ENCODE results near the gene STARD9. TPM values are rescaled to one million over a fixed set of nuclear protein-coding genes. Genes with fewer than 3 reads are reported as not detected.

STARD9 gene
- total and polyA plus RNA-seq, 2 experiments from 2014 or later = 0.60 to 1.4 TPM

GRCh38 chr15:42694398-42694797, 119.0 kb downstream of the STARD9 start:
- Histone ChIP-seq H4K20me1 (ENCODE audit: insufficient read depth) (no peaks in the 10 kb centered on the region), H2AFZ (no peak overlapping the region), H3F3A (ENCODE audit: insufficient read depth) (no peaks in the 10 kb centered on the region), H3K27ac (no peak overlapping the region), H3K9me3 (ENCODE audit: low read depth) (no peaks in the 10 kb centered on the region), H3K4me1 (ENCODE audit: insufficient read depth) (no peaks in the 10 kb centered on the region), H3K79me2 (ENCODE audit: insufficient read depth) (no peaks in the 10 kb centered on the region), H3K9me2 (ENCODE audit: insufficient read depth) (no peaks in the 10 kb centered on the region), H3K4me2 (ENCODE audit: unreplicated experiment) (no peak overlapping the region), H3K9ac (no peak overlapping the region), H3K27me3 (replicated peaks; ENCODE audit: insufficient read depth) (no peaks in the 10 kb centered on the region), H3K4me3 (no peak overlapping the region), H3K36me3 (ENCODE audit: low read depth) (no peaks in the 10 kb centered on the region)
- WGBS, 2 experiments (ENCODE audit: low coverage in 1 of 2, low lambda C conversion rate in 2 of 2, missing lambda C conversion rate in 2 of 2) = 91 to 96% methylated on average over 10 of the region's 10 CpGs
- no peak for DNase-seq
- TF ChIP-seq EZH2 (IDR thresholded peaks at IDR 0.05; ENCODE audit: insufficient read depth, poor library complexity, severe bottlenecking) = no peak
- TF ChIP-seq EZH2phosphoT487 (IDR thresholded peaks at IDR 0.05; ENCODE audit: insufficient read depth, low read depth) = no peak
- in situ Hi-C loops (cut with MboI) = no loop called here

GRCh38 chr15:42695527-42696071, 120.2 kb downstream of the STARD9 start:
- TF ChIP-seq EZH2 (IDR thresholded peaks at IDR 0.05; ENCODE audit: insufficient read depth, poor library complexity, severe bottlenecking) = no peak
- no peak for TF ChIP-seq EZH2phosphoT487 (IDR thresholded peaks at IDR 0.05; ENCODE audit: insufficient read depth, low read depth)
- Histone ChIP-seq H3K9ac (no peak overlapping the region), H3K4me3 (no peak overlapping the region), H3K27ac (no peak overlapping the region), H2AFZ (no peak overlapping the region), H3K79me2 (ENCODE audit: insufficient read depth) (no peaks in the 10 kb centered on the region), H3K36me3 (ENCODE audit: low read depth) (no peaks in the 10 kb centered on the region), H3K27me3 (replicated peaks; ENCODE audit: insufficient read depth) (no peaks in the 10 kb centered on the region), H3F3A (ENCODE audit: insufficient read depth) (no peaks in the 10 kb centered on the region), H3K9me2 (ENCODE audit: insufficient read depth) (no peaks in the 10 kb centered on the region), H3K4me2 (ENCODE audit: unreplicated experiment) (no peak overlapping the region), H4K20me1 (ENCODE audit: insufficient read depth) (no peaks in the 10 kb centered on the region), H3K9me3 (ENCODE audit: low read depth) (no peaks in the 10 kb centered on the region), H3K4me1 (ENCODE audit: insufficient read depth) (no peaks in the 10 kb centered on the region)
- in situ Hi-C loops (cut with MboI) = no loop called here
- no peak for DNase-seq
- WGBS, 2 experiments (ENCODE audit: low coverage in 1 of 2, low lambda C conversion rate in 2 of 2, missing lambda C conversion rate in 2 of 2) = 81 to 90% methylated on average over 6 of the region's 6 CpGs

GRCh38 chr15:42696626-42697025, 121.2 kb downstream of the STARD9 start:
- Histone ChIP-seq H3F3A (ENCODE audit: insufficient read depth) (no peaks in the 10 kb centered on the region), H3K9me3 (ENCODE audit: low read depth) (no peaks in the 10 kb centered on the region), H4K20me1 (ENCODE audit: insufficient read depth) (no peaks in the 10 kb centered on the region), H3K9ac (no peak overlapping the region), H3K27ac (no peak overlapping the region), H3K36me3 (ENCODE audit: low read depth) (no peaks in the 10 kb centered on the region), H3K4me3 (no peak overlapping the region), H3K4me1 (ENCODE audit: insufficient read depth) (no peaks in the 10 kb centered on the region), H3K9me2 (ENCODE audit: insufficient read depth) (no peaks in the 10 kb centered on the region), H3K4me2 (ENCODE audit: unreplicated experiment) (no peak overlapping the region), H3K79me2 (ENCODE audit: insufficient read depth) (no peaks in the 10 kb centered on the region), H3K27me3 (replicated peaks; ENCODE audit: insufficient read depth) (no peaks in the 10 kb centered on the region), H2AFZ (no peak overlapping the region)
- in situ Hi-C loops (cut with MboI) = no loop called here
- WGBS, 2 experiments (ENCODE audit: low coverage in 1 of 2, low lambda C conversion rate in 2 of 2, missing lambda C conversion rate in 2 of 2) = 87 to 91% methylated on average over 5 of the region's 5 CpGs
- no peak for DNase-seq
- TF ChIP-seq EZH2phosphoT487 (IDR thresholded peaks at IDR 0.05; ENCODE audit: insufficient read depth, low read depth) = no peak
- no peak for TF ChIP-seq EZH2 (IDR thresholded peaks at IDR 0.05; ENCODE audit: insufficient read depth, poor library complexity, severe bottlenecking)

GRCh38 chr15:42704492-42704926, 129.1 kb downstream of the STARD9 start:
- Histone ChIP-seq H2AFZ (no peak overlapping the region), H3K4me3 (no peak overlapping the region), H3K9me2 (ENCODE audit: insufficient read depth) (no peaks in the 10 kb centered on the region), H4K20me1 (ENCODE audit: insufficient read depth) (no peaks in the 10 kb centered on the region), H3K9ac (no peak overlapping the region), H3K9me3 (ENCODE audit: low read depth) (no peaks in the 10 kb centered on the region), H3K27me3 (replicated peaks; ENCODE audit: insufficient read depth) (no peaks in the 10 kb centered on the region), H3K4me2 (ENCODE audit: unreplicated experiment) (no peak overlapping the region), H3K79me2 (ENCODE audit: insufficient read depth) (no peaks in the 10 kb centered on the region), H3K4me1 (ENCODE audit: insufficient read depth) (no peaks in the 10 kb centered on the region), H3F3A (ENCODE audit: insufficient read depth) (no peaks in the 10 kb centered on the region), H3K36me3 (ENCODE audit: low read depth) (no peaks in the 10 kb centered on the region), H3K27ac (no peak overlapping the region)
- in situ Hi-C loops (cut with MboI) = no loop called here
- 25 to 27% methylated on average over 4 of the region's 4 CpGs for WGBS, 2 experiments (ENCODE audit: low coverage in 1 of 2, low lambda C conversion rate in 2 of 2, missing lambda C conversion rate in 2 of 2)
- TF ChIP-seq EZH2phosphoT487 (IDR thresholded peaks at IDR 0.05; ENCODE audit: insufficient read depth, low read depth) = no peak
- TF ChIP-seq EZH2 (IDR thresholded peaks at IDR 0.05; ENCODE audit: insufficient read depth, poor library complexity, severe bottlenecking) = no peak
- DNase-seq = peak; percentile 83

- Histone ChIP-seq H3K79me2 (ENCODE audit: insufficient read depth) (no peaks in the 10 kb centered on the region), H3F3A (ENCODE audit: insufficient read depth) (no peaks in the 10 kb centered on the region), H3K9me3 (ENCODE audit: low read depth) (no peaks in the 10 kb centered on the region), H3K27ac (no peak overlapping the region), H3K9ac (no peak overlapping the region), H3K9me2 (ENCODE audit: insufficient read depth) (no peaks in the 10 kb centered on the region), H3K27me3 (replicated peaks; ENCODE audit: insufficient read depth) (no peaks in the 10 kb centered on the region), H2AFZ (no peak overlapping the region), H3K4me2 (ENCODE audit: unreplicated experiment) (no peak overlapping the region), H3K4me1 (ENCODE audit: insufficient read depth) (no peaks in the 10 kb centered on the region), H3K36me3 (ENCODE audit: low read depth) (no peaks in the 10 kb centered on the region), H4K20me1 (ENCODE audit: insufficient read depth) (no peaks in the 10 kb centered on the region), H3K4me3 (no peak overlapping the region)
- no peak for DNase-seq
- in situ Hi-C loops (cut with MboI) = no loop called here
- 90 to 95% methylated on average over 5 of the region's 5 CpGs for WGBS, 2 experiments (ENCODE audit: low coverage in 1 of 2, low lambda C conversion rate in 2 of 2, missing lambda C conversion rate in 2 of 2)
- TF ChIP-seq EZH2 (IDR thresholded peaks at IDR 0.05; ENCODE audit: insufficient read depth, poor library complexity, severe bottlenecking) (no peak), EZH2phosphoT487 (IDR thresholded peaks at IDR 0.05; ENCODE audit: insufficient read depth, low read depth) (no peak)
Measured at GRCh38 chr15:42705336-42705735, 129.9 kb downstream of the STARD9 start.

All from GM23248 (cell line).